Right lobe of liver (tissue), 4 donors: ENCODE results near the gene DCTN2.

ENCODE experiments used
- POLR2A ChIP-seq: fragments of 450-650 bp; IDR thresholded peaks from one replicate; pipeline ENCODE4 v1.6.1; 2017; ENCODE audit warnings: antibody characterized with exemption, mild to moderate bottlenecking
- TF ChIP-seq, protein P1 (sequence below), 4 donors: fragments of 200-600 bp in 3 of 4; fragments of 450-650 bp in 1 of 4; IDR thresholded peaks; one replicate each; pipeline versions ENCODE4 v1.5.1 to v1.8.0; 2016 to 2022; ENCODE audit warnings: antibody characterized with exemption in 4 of 4, mild to moderate bottlenecking in 2 of 4
- donor health status: DM: no; HTN: no; CAD: no.
- donor health status: DM: no; HTN: no; CAD: no.
- donor health status: DM: no; HTN: yes; CAD: no.

DNA sequence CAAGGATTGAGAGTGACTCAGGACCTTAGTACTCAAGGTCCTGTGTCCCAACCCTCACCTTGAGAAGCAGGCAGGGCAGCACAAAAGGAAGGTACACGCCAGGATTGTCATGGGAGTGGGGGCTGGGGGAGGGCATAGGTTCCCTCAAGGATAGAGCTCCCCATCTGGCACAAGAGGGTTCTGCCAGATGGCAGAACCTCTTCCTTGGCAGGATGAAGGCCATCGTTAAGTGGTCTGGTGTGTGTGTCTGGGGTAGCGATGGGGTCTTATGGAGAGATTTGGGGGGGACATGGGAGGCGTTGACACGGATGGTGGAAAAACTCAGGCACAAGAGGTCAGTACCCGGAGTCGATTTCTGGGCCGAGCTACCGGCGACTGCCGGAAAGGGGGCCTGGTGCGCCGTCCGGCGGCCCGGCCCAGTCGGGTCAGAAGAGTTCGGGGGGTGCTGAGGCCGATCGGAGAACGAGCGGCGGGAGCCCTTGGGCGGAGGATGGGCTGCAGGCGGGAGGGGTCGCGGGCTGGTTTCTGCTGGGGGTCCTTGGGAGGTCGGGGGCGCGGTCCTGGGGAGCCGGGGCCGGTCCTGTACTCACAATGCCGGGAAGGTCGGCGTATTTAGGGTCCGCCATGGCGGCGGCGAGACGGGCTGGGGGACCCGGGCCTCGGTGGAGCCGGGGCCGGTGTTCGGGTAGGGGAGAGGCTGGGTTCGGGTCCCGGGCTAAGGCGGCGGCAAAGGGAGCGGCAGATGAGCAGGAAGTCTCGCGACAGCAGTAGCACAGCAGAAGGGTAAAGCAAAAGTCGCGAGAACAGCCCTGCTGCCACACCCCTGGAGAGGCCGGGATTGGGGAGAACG lies at the start of gene DCTN2:
- TF ChIP-seq, protein P1, sequence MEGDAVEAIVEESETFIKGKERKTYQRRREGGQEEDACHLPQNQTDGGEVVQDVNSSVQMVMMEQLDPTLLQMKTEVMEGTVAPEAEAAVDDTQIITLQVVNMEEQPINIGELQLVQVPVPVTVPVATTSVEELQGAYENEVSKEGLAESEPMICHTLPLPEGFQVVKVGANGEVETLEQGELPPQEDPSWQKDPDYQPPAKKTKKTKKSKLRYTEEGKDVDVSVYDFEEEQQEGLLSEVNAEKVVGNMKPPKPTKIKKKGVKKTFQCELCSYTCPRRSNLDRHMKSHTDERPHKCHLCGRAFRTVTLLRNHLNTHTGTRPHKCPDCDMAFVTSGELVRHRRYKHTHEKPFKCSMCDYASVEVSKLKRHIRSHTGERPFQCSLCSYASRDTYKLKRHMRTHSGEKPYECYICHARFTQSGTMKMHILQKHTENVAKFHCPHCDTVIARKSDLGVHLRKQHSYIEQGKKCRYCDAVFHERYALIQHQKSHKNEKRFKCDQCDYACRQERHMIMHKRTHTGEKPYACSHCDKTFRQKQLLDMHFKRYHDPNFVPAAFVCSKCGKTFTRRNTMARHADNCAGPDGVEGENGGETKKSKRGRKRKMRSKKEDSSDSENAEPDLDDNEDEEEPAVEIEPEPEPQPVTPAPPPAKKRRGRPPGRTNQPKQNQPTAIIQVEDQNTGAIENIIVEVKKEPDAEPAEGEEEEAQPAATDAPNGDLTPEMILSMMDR (IDR thresholded peaks at IDR 0.05): no peak
- peak; percentile 29 for TF ChIP-seq POLR2A
